AG09319 (cell line): ENCODE results near the gene TXNDC9.
"Not testable (repeated sequence)": the region's sequence is repeated elsewhere in the genome, so short reads cannot be mapped to it uniquely, and the experiment has no call there.

Source experiments
- DNase-seq: peaks from one replicate; pipeline ENCODE4 v3.0.0-alpha.2; 2010; ENCODE audit warnings: low read depth; ENCODE audit errors: extremely low read depth
- TF ChIP-seq, protein P1 (sequence below): IDR thresholded peaks from 2 replicates; pipeline ENCODE4 v1.5.1; 2011; ENCODE audit warnings: low read depth, mild to moderate bottlenecking, inconsistent platforms, low read length, moderate library complexity

TXNDC9 gene

DNA sequence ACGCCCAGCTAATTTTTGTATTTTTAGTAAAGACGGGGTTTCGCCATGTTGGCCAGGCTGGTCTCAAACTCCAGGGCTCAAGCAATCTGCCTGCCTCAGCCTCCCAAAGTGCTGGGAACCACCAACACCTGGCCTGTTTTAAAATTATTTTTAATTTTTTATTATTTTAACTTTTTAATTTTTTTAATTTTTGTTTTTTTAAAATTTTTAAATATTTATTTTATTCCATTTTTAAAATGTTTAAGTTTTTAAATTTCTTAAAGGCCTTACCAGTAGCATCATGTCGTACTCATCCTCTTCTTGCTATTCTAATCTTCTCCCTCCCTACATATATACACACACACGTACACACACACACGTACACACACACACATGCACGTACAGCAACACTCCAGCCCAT is 36.6 kb downstream of the TXNDC9 start:
- TF ChIP-seq, protein P1, sequence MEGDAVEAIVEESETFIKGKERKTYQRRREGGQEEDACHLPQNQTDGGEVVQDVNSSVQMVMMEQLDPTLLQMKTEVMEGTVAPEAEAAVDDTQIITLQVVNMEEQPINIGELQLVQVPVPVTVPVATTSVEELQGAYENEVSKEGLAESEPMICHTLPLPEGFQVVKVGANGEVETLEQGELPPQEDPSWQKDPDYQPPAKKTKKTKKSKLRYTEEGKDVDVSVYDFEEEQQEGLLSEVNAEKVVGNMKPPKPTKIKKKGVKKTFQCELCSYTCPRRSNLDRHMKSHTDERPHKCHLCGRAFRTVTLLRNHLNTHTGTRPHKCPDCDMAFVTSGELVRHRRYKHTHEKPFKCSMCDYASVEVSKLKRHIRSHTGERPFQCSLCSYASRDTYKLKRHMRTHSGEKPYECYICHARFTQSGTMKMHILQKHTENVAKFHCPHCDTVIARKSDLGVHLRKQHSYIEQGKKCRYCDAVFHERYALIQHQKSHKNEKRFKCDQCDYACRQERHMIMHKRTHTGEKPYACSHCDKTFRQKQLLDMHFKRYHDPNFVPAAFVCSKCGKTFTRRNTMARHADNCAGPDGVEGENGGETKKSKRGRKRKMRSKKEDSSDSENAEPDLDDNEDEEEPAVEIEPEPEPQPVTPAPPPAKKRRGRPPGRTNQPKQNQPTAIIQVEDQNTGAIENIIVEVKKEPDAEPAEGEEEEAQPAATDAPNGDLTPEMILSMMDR = no peak
- DNase-seq = no peak

DNA sequence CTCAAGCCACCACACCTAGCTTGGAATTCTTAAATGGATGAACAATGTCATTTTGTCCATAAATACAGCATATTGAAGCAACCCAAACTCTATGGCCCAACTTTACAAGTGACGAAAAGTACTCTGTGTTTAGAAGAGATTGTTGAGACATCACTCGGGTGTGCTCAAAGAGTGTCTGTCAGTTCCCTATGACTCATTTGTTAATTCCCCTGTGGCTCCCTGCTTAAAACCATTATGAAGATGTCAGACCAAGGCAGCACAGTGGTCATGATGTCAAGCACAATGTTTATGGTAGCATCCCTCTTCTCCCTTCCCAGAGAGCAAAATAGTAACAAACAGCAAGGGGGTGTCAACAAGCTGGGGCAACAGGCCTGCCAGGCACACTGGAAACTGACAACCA is 38.1 kb downstream of the TXNDC9 start:
- no peak for DNase-seq

DNA sequence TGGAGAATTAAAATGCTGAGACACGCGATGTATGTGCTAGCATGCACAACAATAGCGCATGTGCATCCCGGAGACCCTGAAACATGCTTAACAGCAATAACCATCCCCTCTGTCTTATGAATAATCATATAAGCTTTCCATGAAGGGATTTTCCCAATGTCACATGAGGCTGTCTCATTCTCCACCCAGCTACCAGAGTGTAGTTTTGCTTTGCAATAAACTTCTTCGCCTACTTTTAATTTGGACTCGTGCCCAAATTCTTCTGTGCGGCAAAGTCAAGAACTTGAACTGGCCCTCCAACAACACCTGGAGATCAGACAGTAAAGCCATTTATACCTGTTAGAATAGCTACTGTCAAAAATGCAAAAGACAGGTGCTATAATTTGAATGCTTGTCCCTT is 50.6 kb downstream of the TXNDC9 start:
- TF ChIP-seq, protein P1 = no peak
- DNase-seq = no peak

More for the DNA sequence above, 38.1 kb downstream of the TXNDC9 start:
- TF ChIP-seq, protein P1 = no peak

DNA sequence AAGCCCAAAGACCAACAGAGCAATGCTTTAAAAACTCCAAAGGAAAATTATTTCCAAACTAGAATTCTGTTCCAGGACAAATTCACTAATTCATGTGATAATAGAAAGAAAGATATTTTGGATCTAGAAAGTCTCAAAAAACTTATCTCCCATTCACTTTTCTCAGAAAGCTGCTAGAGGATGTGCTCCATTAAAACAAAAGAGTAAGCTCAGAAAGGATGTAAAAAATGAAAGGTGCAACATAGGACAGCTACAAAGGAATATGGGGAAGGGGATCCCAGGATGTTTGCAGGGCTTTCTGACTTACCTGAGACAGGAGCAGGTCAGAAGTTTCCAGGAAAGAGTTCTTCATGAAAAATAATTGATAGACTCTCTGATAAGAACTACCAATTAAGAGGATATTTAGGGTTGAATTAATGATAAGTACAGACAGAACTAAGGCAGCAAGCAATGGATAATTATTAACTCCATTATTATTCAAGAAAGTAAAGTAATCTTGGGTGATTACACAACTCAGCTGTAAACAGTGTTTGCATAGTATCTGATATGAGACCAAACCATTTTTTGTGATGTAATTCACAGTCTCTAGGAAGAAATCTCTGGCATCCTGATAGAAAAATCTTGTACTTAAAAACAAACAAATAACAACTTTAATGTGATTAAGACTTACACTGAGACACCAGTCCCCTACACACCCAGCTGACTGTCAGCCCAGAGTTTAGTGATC is 56.0 kb downstream of the TXNDC9 start:
- no peak for DNase-seq
- TF ChIP-seq, protein P1 = no peak

GRCh38 chr2:99278793-99279291 is 57.3 kb downstream of the TXNDC9 start:
- TF ChIP-seq, protein P1 = no peak
- DNase-seq = peak; percentile 52

GRCh38 chr2:99278195-99278765 is 57.9 kb downstream of the TXNDC9 start:
- DNase-seq = not testable (repeated sequence)

DNA sequence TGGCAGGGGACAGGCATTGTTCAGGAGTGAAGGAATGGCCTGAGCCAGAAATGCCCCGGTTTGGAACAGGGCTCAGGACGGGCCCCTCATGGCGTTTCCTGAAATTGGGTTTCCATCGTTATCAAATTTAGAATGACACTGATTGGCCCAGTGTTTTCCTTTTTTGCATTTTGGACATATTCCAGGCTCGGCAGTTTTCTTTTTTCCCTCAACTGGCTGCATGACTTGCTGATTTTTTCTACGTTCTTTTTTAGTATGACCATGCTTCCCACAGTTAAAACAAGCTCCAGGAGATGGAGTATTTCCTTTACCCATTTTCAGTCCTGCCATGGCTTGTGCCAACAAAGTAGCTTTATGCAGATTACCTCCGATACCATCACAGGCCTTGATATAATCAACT is 60.3 kb downstream of the TXNDC9 start:
- TF ChIP-seq, protein P1 = no peak
- no peak for DNase-seq
